Measurements from ENCODE around the gene TFDP1.

The TFDP1 gene

DNA sequence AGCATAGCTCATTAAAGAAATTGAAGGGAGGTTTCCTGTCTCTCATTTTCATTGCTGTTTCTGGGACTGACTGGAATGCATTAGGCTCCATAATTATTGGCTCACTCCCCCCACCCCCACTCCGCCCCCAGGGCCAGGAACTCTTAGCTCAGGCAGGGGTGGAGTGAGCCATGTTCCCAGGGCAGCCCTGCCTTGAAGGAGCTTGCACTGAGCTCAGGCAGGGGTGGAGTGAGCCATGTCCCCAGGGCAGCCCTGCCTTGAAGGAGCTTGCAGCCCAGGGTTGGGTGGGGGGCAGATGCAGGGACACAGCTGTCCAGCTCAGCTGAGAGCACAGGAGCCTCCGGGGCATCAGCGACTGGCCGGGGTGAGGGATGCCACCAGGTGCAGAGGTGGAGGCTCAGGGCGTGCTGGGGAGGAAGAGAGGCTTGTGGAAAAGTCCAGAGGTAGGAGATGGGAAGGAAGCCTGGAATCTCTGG, 39.1 kb upstream of the TFDP1 start:
- TF ChIP-seq, protein P1, sequence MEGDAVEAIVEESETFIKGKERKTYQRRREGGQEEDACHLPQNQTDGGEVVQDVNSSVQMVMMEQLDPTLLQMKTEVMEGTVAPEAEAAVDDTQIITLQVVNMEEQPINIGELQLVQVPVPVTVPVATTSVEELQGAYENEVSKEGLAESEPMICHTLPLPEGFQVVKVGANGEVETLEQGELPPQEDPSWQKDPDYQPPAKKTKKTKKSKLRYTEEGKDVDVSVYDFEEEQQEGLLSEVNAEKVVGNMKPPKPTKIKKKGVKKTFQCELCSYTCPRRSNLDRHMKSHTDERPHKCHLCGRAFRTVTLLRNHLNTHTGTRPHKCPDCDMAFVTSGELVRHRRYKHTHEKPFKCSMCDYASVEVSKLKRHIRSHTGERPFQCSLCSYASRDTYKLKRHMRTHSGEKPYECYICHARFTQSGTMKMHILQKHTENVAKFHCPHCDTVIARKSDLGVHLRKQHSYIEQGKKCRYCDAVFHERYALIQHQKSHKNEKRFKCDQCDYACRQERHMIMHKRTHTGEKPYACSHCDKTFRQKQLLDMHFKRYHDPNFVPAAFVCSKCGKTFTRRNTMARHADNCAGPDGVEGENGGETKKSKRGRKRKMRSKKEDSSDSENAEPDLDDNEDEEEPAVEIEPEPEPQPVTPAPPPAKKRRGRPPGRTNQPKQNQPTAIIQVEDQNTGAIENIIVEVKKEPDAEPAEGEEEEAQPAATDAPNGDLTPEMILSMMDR (IDR thresholded peaks at IDR 0.05; ENCODE audit: borderline replicate concordance, control extremely low read depth, extremely low read depth, insufficient read depth, missing control alignments) = no peak
- no peak for DNase-seq (ENCODE audit: low spot score)

DNA sequence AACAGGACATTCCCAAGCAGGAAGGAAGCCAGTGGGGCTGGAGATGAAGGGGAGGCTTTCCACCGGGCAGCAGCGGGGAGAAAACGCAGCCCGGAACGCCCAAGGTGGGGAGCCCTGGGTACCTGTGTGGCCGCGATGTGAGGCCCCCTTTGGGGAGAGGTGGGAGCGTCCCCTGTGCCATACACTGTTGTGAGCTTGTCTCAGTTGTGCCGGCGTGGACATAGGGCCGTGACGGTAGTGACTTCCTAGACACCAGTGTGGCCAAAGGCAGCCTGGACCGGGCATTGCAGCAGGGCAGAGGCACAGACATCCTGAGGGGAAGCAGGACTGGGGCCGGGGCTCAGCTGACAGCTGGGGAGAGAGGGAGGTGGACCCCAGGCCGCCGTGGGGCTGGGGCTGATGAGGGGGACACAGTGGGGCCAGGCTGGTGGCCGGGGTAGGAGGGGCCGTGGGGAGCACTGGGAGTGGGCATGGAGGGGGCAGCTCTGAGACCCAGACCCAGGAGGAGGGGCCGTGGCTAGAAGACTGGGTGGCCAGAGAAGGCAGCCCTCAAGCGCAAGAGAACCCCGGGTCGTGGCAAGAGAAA, 38.5 kb upstream of the TFDP1 start:
- in situ Hi-C loops (cut with MboI; ENCODE audit: low sequenced_read_pairs, unreplicated experiment) = no loop called here
- DNase-seq (ENCODE audit: low spot score) = no peak
- TF ChIP-seq, protein P1 (IDR thresholded peaks at IDR 0.05; ENCODE audit: borderline replicate concordance, control extremely low read depth, extremely low read depth, insufficient read depth, missing control alignments) = no peak

More for the DNA sequence above, 39.1 kb upstream of the TFDP1 start:
- in situ Hi-C loops (cut with MboI; ENCODE audit: low sequenced_read_pairs, unreplicated experiment) = no loop called here

DNA sequence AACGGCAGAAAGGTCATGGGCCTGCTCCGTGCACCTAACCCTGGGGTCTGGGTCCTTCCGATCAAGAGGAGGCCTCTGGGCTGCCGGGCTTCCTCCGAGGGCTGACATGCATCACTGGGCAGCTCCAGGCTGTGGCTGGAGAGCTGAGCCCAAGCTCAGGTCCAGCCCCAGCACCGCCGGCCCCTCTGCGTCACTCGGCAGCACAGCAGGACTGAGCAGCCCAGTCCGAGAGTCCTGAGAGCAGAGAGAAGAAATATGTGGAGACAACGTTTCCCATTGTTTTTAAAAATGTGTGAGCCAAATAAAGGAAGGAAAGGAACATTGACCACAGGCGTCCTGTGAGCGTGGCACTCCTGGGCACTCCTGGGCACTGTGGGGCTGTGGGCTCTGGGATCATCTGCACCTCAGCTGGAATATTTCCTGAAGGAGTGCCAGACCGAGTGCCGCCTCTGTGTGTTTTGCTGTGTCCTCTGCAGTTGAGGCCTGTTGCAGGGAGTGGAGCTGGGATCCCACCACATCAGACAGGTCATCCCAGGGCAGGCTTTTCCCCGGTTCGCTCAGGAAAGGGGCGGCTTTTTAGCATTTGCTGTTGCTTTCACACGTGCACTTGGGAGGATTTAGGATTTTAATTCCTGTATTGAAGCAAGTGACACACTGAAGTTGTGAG, 37.8 kb upstream of the TFDP1 start:
- in situ Hi-C loops (cut with MboI; ENCODE audit: low sequenced_read_pairs, unreplicated experiment) = no loop called here
- TF ChIP-seq, protein P1 (IDR thresholded peaks at IDR 0.05; ENCODE audit: borderline replicate concordance, control extremely low read depth, extremely low read depth, insufficient read depth, missing control alignments) = no peak
- DNase-seq (ENCODE audit: low spot score) = no peak

DNA sequence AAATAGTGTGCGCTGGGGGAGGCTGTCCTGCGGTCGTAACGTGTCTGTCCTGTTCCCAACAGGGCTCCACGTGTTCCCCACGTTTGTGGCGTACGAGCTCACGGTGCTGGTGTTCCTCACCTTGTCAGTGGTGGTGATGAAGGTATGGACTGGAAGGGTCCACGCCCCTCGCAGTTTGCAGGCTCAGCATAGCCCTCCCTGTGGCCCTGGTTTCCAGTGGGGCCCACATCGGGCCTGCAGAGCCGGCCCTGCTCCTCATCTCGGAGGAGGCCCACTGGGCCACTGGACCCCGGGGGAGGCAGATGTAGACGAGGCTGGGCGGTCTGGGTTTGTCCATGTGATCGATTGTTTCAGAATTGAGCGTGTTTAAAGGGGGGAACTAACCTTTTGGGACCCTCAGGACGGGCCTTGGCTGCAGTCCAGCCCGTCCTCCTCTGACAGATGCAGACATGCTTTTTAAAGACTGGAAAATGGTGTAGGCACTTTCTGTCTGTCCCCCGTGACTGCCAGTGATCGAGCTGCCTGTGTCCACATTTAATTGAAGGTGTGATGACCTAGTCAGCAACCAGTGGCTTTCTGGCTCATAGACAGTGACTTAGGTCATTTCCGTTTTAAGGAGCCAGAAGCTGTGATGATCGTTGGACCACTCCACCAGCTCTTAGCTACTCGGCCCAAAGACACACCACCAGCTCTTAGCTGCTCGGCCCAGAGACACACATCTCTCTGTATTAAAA, 37.1 kb upstream of the TFDP1 start:
- in situ Hi-C loops (cut with MboI; ENCODE audit: low sequenced_read_pairs, unreplicated experiment) = no loop called here
- TF ChIP-seq, protein P1 (IDR thresholded peaks at IDR 0.05; ENCODE audit: borderline replicate concordance, control extremely low read depth, extremely low read depth, insufficient read depth, missing control alignments) = no peak
- DNase-seq (ENCODE audit: low spot score) = no peak

DNA sequence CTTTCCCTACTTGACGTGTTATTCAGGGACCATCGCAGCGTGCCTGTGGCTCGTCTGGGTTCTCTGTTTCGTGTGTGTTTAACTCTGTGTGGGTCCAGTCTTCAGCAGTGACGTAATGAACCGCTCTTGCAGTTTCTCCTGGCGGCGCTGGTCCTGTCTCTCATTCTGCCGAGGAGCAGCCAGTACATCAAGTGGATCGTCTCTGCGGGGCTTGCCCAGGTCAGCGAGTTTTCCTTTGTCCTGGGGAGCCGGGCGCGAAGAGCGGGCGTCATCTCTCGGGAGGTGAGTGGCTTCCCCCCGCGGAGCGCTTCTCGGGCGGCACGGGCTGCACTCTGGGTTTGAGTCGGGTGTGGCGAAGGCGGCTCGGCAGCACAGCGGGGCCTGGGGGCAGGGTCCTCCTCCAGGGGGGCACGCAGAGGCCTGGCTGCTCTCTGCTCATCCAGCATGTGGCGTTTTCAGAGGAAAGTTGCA, 36.3 kb upstream of the TFDP1 start:
- no peak for DNase-seq (ENCODE audit: low spot score)
- in situ Hi-C loops (cut with MboI; ENCODE audit: low sequenced_read_pairs, unreplicated experiment) = no loop called here
- TF ChIP-seq, protein P1 (IDR thresholded peaks at IDR 0.05; ENCODE audit: borderline replicate concordance, control extremely low read depth, extremely low read depth, insufficient read depth, missing control alignments) = no peak

DNA sequence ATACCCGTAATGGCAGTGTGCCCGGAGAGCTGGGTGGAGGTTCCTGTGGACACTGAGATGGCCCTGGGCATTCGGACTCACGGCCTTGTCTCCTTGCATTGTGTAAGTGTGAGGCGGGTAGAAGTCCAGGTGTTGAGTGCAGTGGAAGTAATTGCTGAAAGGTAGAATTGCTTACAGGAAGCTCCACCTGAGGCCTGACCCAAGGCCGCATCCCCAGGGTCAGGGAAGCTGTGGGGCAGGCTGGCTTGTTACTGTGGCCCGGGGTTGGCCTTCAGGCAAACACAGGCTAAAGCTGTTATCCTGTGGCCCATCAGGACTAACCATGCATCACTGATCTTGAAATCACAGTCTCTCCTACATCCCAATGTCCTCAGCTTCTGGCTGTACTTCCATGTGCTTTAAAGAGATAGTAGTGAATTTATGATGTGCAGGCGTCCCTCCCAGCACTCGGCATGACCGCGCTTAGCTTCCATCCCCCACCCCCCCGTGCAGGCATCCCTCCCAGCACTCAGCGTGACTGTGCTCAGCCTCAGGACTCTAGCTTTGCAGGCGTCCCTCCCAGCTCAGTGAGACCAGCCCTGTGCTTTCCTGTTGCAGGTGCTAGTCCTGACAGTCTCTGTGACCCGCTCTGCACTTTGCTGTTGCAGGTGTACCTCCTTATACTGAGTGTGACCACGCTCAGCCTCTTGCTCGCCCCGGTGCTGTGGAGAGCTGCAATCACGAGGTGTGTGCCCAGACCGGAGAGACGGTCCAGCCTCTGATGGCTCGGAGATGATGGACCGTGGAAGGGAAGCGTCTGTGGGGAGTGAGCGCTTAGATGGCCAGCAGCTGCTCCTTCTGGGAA, 35.6 kb upstream of the TFDP1 start:
- in situ Hi-C loops (cut with MboI; ENCODE audit: low sequenced_read_pairs, unreplicated experiment) = no loop called here
- TF ChIP-seq, protein P1 (IDR thresholded peaks at IDR 0.05; ENCODE audit: borderline replicate concordance, control extremely low read depth, extremely low read depth, insufficient read depth, missing control alignments) = no peak
- no peak for DNase-seq (ENCODE audit: low spot score)

Data from GM13976 (cell line).